Activated naive CD4-positive, alpha-beta T cell treated with anti-CD3 and anti-CD28 coated beads, Interleukin-2, amount 10 ng/mL, durations not matched to agents 7 days and 5 days (primary cell): ENCODE results near the gene ARMC9.
"Not testable (repeated sequence)": the region's sequence is repeated elsewhere in the genome, so short reads cannot be mapped to it uniquely, and the experiment has no call there.

Source experiments
- CTCF ChIA-PET: fragments of 350-600 bp; sonication (Branson Sonifier 250); formaldehyde crosslinking; loops from one replicate; lab custom pipeline; 2021; ENCODE audit warnings: antibody characterized with exemption; lab: Charles Lee
- DNase-seq: peaks from one replicate; pipeline ENCODE4 v3.0.0-alpha.2; 2020
- H3K27ac Mint-ChIP-seq: one replicate; pipeline ENCODE4 v1.8.0; 2021; ENCODE audit warnings: mild to moderate bottlenecking, moderate library complexity, mixed read lengths
- H3K27me3 Mint-ChIP-seq: one replicate; pipeline ENCODE4 v1.8.0; 2021; ENCODE audit warnings: mild to moderate bottlenecking, mixed read lengths
- H3K36me3 Mint-ChIP-seq: one replicate; pipeline ENCODE4 v1.8.0; 2021; ENCODE audit warnings: mixed read lengths
- H3K4me1 Mint-ChIP-seq: one replicate; pipeline ENCODE4 v1.8.0; 2021; ENCODE audit warnings: mixed read lengths
- H3K4me3 Mint-ChIP-seq: one replicate; pipeline ENCODE4 v1.8.0; 2021; ENCODE audit warnings: mild to moderate bottlenecking, moderate library complexity, mixed read lengths
- H3K9me3 Mint-ChIP-seq: one replicate; pipeline ENCODE4 v1.8.0; 2021; ENCODE audit warnings: mixed read lengths

ARMC9 gene

DNA sequence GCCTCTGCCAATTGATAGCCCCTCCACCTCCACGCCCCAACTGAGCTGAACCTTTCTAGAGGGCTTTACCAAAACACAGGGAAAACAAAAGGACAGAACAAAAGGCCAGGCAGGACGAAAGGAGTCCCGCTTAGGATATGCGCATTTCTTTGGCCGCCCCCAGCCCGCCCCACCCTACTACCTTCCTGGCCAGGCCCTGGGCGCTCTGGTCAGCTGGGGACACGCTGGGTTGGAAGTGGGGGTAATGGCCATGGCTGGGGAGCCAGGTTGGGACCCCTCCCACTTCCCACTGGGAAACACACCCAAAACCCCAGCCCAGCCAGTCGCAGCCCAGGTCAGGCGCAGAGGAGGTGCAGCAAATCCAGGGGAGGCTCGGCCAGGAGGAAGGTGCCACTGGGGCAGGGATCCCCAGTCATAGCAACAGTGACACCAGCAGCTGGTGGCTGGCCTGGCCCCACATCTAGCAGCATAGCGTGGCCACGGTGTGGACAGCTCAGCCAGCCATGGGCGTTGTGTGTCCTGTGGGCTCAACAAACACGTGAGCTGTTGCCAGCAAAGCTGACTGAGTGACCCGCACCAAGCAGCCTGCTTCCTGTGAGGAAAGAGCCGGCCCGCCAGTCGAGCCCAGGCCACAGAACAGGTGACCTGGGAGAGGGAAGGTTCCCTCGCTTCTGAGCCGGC is 172.5 kb downstream of the ARMC9 start:
- DNase-seq = no peak
- Mint-ChIP-seq H3K27me3 (peaks cover 6% of the 10 kb centered on the region), H3K27ac (no peak overlapping the region), H3K4me3 (no peak overlapping the region), H3K36me3 (no peaks in the 10 kb centered on the region), H3K9me3 (no peaks in the 10 kb centered on the region), H3K4me1 (no peaks in the 10 kb centered on the region)
- CTCF ChIA-PET = interaction anchor here (0.9 kb wide), 1 partner anchor 9 kb away, joined by 3 read pairs; no protein-coding TSS in a partner anchor

DNA sequence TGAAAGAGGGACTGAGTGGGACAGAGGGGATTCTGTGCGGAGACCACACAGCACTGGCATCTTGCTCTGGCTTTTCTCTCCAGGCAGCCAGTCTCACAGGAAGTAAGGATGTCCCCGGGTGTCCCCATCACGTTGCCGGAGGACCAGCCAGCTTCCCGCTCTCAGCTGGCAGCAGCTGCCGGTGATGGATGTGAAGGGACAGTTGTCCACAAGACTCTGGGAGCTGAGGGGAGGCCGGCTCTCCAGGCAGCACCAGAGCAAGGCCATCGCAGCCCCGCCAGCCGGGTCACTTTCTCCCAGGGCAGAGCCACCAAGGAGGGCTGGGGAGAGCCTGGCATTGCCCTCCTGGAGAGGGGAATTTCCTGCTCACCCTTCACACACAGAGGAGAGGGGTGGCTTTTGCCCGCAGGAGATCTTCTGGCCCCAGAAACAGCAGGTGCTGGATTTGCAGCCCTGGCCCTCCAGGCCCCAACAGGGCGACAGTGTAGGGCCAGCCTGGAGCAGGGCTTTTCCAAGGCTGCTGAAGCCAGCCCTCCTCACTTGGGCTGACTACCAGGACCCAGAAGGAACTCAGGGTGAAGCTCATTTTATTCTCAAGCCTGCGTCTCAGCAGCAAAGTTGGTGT is 173.1 kb downstream of the ARMC9 start:
- DNase-seq = no peak
- Mint-ChIP-seq H3K4me3 (no peak overlapping the region), H3K9me3 (no peaks in the 10 kb centered on the region), H3K4me1 (no peaks in the 10 kb centered on the region), H3K36me3 (no peaks in the 10 kb centered on the region), H3K27ac (no peak overlapping the region), H3K27me3 (peaks cover 6% of the 10 kb centered on the region)
- CTCF ChIA-PET = interaction anchor here (0.9 kb wide), 1 partner anchor 9 kb away, joined by 3 read pairs; no protein-coding TSS in a partner anchor

- peaks cover 14% of the 10 kb centered on the region for H3K27me3 Mint-ChIP-seq
- no peak for DNase-seq
- H3K27ac Mint-ChIP-seq = no peak overlapping the region
- no peak overlapping the region for H3K4me3 Mint-ChIP-seq
- H3K36me3 Mint-ChIP-seq = no peaks in the 10 kb centered on the region
- H3K4me1 Mint-ChIP-seq = no peaks in the 10 kb centered on the region
- no peaks in the 10 kb centered on the region for H3K9me3 Mint-ChIP-seq
- CTCF ChIA-PET = no interaction called here
These were observed 173.9 kb downstream of the ARMC9 start for GRCh38 chr2:231372326-231372725.

GRCh38 chr2:231373184-231373583 is 174.8 kb downstream of the ARMC9 start:
- Mint-ChIP-seq H3K27me3 (peaks cover 15% of the 10 kb centered on the region), H3K36me3 (no peaks in the 10 kb centered on the region), H3K27ac (no peak overlapping the region), H3K4me3 (no peak overlapping the region), H3K9me3 (no peaks in the 10 kb centered on the region), H3K4me1 (no peaks in the 10 kb centered on the region)
- no peak for DNase-seq
- CTCF ChIA-PET = no interaction called here

DNA sequence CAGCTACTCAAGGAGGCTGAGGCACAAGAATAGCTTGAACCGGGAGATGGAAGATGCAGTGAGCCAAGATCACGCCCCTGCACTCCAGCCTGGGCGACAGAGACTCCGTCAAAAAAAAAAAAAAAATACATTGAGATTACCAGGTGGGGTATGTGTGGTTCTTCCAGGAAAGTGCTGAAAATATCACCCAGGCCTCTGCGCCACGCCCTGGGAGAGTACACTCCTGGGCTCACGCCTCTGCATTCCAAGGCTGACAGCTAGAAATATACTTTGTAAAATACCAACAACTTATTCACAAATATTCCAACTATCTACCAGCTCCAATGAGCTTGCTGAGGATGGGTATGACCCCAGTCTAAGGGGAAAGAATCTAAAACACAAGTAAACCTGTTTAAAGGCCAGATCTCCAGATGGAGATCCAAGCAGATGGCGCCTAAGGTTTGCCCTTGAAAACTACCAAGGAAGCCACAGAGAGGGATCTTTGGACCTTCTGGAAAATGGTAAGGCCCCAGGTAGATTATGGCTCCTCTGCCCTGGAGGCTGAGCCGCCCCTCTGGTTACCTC is 175.4 kb downstream of the ARMC9 start:
- Mint-ChIP-seq H3K27ac (no peak overlapping the region), H3K4me3 (no peak overlapping the region), H3K36me3 (no peaks in the 10 kb centered on the region), H3K27me3 (peaks cover 18% of the 10 kb centered on the region), H3K9me3 (no peaks in the 10 kb centered on the region), H3K4me1 (no peaks in the 10 kb centered on the region)
- CTCF ChIA-PET = no interaction called here
- DNase-seq = no peak

DNA sequence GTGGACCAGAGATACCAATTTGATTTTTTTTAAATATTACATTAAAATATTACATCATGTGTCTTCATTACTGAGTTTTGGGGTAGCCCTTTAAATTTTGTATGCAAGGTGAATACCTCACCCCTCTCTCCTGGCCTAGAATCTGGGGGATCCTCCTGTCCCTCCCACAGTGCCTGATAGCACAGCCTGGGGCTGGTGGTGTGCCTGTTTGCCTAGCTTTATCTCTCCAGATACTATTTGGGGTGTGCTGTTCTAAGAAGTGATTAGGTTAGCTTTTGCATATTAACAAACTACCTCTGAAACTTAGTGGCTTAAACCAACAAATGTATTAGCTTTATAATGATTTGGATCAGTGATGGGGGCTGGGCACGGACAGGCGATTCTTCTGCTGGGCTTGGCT is 176.3 kb downstream of the ARMC9 start:
- CTCF ChIA-PET = interaction anchor here (0.6 kb wide), 1 partner anchor 55 kb away, joined by 3 read pairs; no protein-coding TSS in a partner anchor
- Mint-ChIP-seq H3K4me3 (no peak overlapping the region), H3K27ac (no peak overlapping the region)

GRCh38 chr2:231375994-231376615 is 177.7 kb downstream of the ARMC9 start:
- CTCF ChIA-PET = not testable (repeated sequence)

More for the DNA sequence above, 176.3 kb downstream of the ARMC9 start:
- H3K36me3 Mint-ChIP-seq = no peaks in the 10 kb centered on the region
- no peak for DNase-seq
- H3K27me3 Mint-ChIP-seq = peaks cover 18% of the 10 kb centered on the region
- no peaks in the 10 kb centered on the region for H3K4me1 Mint-ChIP-seq
- no peaks in the 10 kb centered on the region for H3K9me3 Mint-ChIP-seq

GRCh38 chr2:231376857-231377256 is 178.4 kb downstream of the ARMC9 start:
- no peaks in the 10 kb centered on the region for H3K9me3 Mint-ChIP-seq
- H3K4me3 Mint-ChIP-seq = no peak overlapping the region
- H3K27me3 Mint-ChIP-seq = peaks cover 18% of the 10 kb centered on the region
- CTCF ChIA-PET = no interaction called here
- no peaks in the 10 kb centered on the region for H3K36me3 Mint-ChIP-seq
- no peak overlapping the region for H3K27ac Mint-ChIP-seq
- no peaks in the 10 kb centered on the region for H3K4me1 Mint-ChIP-seq
- no peak for DNase-seq

More at GRCh38 chr2:231375994-231376615, 177.7 kb downstream of the ARMC9 start:
- H3K4me3 Mint-ChIP-seq, H3K36me3 Mint-ChIP-seq, DNase-seq, H3K4me1 Mint-ChIP-seq, H3K9me3 Mint-ChIP-seq, H3K27ac Mint-ChIP-seq: not testable (repeated sequence)
- H3K27me3 Mint-ChIP-seq = peaks cover 18% of the 10 kb centered on the region

- no peak for DNase-seq
- Mint-ChIP-seq H3K27ac (no peak overlapping the region), H3K4me1 (no peaks in the 10 kb centered on the region), H3K4me3 (no peak overlapping the region), H3K36me3 (no peaks in the 10 kb centered on the region), H3K9me3 (no peaks in the 10 kb centered on the region), H3K27me3 (peaks cover 22% of the 10 kb centered on the region)
- CTCF ChIA-PET = interaction anchor here (0.6 kb wide), 1 partner anchor 380 kb away, joined by 3 read pairs; no protein-coding TSS in a partner anchor
These were observed 179.7 kb downstream of the ARMC9 start for GRCh38 chr2:231378026-231378722.

- H3K27ac Mint-ChIP-seq = no peak overlapping the region
- no peak overlapping the region for H3K4me3 Mint-ChIP-seq
- H3K9me3 Mint-ChIP-seq = no peaks in the 10 kb centered on the region
- CTCF ChIA-PET = no interaction called here
- no peaks in the 10 kb centered on the region for H3K4me1 Mint-ChIP-seq
- H3K27me3 Mint-ChIP-seq = peaks cover 19% of the 10 kb centered on the region
- DNase-seq = no peak
- H3K36me3 Mint-ChIP-seq = no peaks in the 10 kb centered on the region
These were observed 181.1 kb downstream of the ARMC9 start for GRCh38 chr2:231379266-231380215.

GRCh38 chr2:231380307-231380706 is 181.9 kb downstream of the ARMC9 start:
- Mint-ChIP-seq H3K4me1 (no peaks in the 10 kb centered on the region), H3K4me3 (no peak overlapping the region), H3K9me3 (peaks cover 7% of the 10 kb centered on the region), H3K36me3 (peaks cover 3% of the 10 kb centered on the region), H3K27ac (no peak overlapping the region), H3K27me3 (peaks cover 19% of the 10 kb centered on the region)
- DNase-seq = no peak
- CTCF ChIA-PET = no interaction called here

DNA sequence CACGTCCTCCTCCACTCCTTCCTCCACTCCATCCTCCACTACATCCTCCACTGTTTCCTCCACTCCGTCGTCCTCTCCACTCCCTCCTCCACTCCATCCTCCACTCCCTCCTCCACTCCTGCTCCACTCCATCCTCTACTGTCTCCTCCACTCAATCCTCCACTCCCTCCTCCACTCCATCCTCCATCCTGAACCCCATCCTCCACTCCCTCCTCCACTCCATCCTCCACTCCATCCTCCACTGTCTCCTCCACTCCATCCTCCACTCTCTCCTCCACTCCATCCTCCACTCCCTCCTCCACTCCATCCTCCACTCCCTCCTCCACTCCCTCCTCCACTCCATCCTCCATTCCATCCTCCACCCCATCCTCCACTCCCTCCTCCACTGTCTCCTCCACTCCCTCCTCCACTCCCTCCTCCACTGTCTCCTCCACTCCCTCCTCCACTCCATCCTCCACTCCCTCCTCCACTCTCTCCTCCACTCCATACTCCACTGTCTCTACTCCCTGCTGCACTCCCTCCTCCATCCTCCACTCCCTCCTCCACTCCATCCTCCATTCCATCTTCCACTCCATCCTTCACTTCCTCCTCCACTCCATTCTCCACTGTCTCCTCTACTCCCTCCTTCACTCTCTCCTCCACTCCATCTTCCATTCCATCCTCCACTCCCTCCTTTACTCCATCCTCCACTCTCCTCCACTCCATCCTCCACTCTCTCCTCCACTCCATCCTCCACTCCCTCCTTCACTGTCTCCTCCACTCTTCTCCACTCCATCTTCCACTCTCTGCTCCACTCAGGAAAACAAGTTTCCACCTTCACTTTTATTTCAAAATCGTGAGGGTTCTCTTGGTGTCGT is 182.8 kb downstream of the ARMC9 start:
- peaks cover 10% of the 10 kb centered on the region for H3K9me3 Mint-ChIP-seq
- no peak overlapping the region for H3K4me3 Mint-ChIP-seq
- no peak for DNase-seq
- H3K36me3 Mint-ChIP-seq = peaks cover 3% of the 10 kb centered on the region
- H3K4me1 Mint-ChIP-seq = no peaks in the 10 kb centered on the region
- CTCF ChIA-PET = no interaction called here
- no peak overlapping the region for H3K27ac Mint-ChIP-seq
- peaks cover 22% of the 10 kb centered on the region for H3K27me3 Mint-ChIP-seq
